OCI-LY7 (cell line): ENCODE data around the gene EVI5. TPM values are rescaled to one million over a fixed set of nuclear protein-coding genes. Genes with fewer than 3 reads are reported as not detected.
"Not testable (repeated sequence)": the region's sequence is repeated elsewhere in the genome, so short reads cannot be mapped to it uniquely, and the experiment has no call there.

Experiments used
- BruUV-seq: library from RNA; stranded (reverse); fragments of 400-500 nt; replicated peaks from 2 replicates; lab custom pipeline; 2021; lab: Mats Ljungman, UMichigan
- CTCF ChIA-PET: fragments of 300-600 bp; sonication (Branson Sonifier 250); formaldehyde crosslinking; loops from one replicate; lab custom pipeline; 2022; ENCODE audit warnings: antibody characterized with exemption; ENCODE audit not compliant: unreplicated experiment; lab: Charles Lee
- POLR2A ChIA-PET: fragments of 300-600 bp; sonication (Branson Sonifier 250); formaldehyde crosslinking; loops from one replicate; lab custom pipeline; 2022; ENCODE audit warnings: antibody characterized with exemption; lab: Charles Lee
- DNase-seq: peaks from one replicate; pipeline ENCODE4 v3.0.0-alpha.2; 2015; ENCODE audit warnings: low spot score
- H2AFZ ChIP-seq: fragments of 200-600 bp; sonication (generic), shearing (Covaris generic); 2 replicates; pipeline ENCODE4 v1.6.1; 2014; ENCODE audit warnings: mild to moderate bottlenecking, antibody characterized with exemption, low read length, moderate library complexity
- H3K27ac ChIP-seq: fragments of 200-600 bp; sonication (generic); 2 replicates; pipeline ENCODE4 v1.5.1; 2014; ENCODE audit warnings: mixed run types, low read depth, mild to moderate bottlenecking, moderate library complexity, low read length, inconsistent platforms; ENCODE audit not compliant: poor library complexity, severe bottlenecking
- H3K36me3 ChIP-seq: fragments of 200-600 bp; sonication (generic); 2 replicates; pipeline ENCODE4 v1.6.1; 2014; ENCODE audit warnings: mild to moderate bottlenecking, antibody characterized with exemption, low read length, moderate library complexity, mixed read lengths; ENCODE audit not compliant: insufficient read depth
- H3K4me1 ChIP-seq: fragments of 200-600 bp; sonication (generic); 2 replicates; pipeline ENCODE4 v1.5.1; 2014; ENCODE audit warnings: mild to moderate bottlenecking, low read length; ENCODE audit not compliant: insufficient read depth, poor library complexity, severe bottlenecking
- H3K4me2 ChIP-seq: fragments of 200-600 bp; sonication (generic); 2 replicates; pipeline ENCODE4 v1.6.1; 2014; ENCODE audit warnings: mild to moderate bottlenecking, low read length
- H3K4me3 ChIP-seq: fragments of 200-600 bp; sonication (generic); 2 replicates; pipeline ENCODE4 v1.5.1; 2014; ENCODE audit warnings: mild to moderate bottlenecking, low read depth, low read length; ENCODE audit not compliant: poor library complexity, severe bottlenecking
- H3K79me2 ChIP-seq: fragments of 200-600 bp; sonication (generic); 2 replicates; pipeline ENCODE4 v1.6.1; 2016; ENCODE audit warnings: low read depth, mild to moderate bottlenecking, low read length, moderate library complexity, mixed read lengths; ENCODE audit not compliant: insufficient read depth
- H3K9me2 ChIP-seq: fragments of 200-600 bp; sonication (generic); 2 replicates; pipeline ENCODE4 v1.6.1; 2016; ENCODE audit warnings: mild to moderate bottlenecking, low read length, mixed read lengths; ENCODE audit not compliant: insufficient read depth
- H3K9me3 ChIP-seq: fragments of 200-600 bp; sonication (generic); 2 replicates; pipeline ENCODE4 v1.6.1; 2014; ENCODE audit warnings: mild to moderate bottlenecking, mixed run types, low read length, mixed read lengths
- H4K20me1 ChIP-seq: fragments of 200-600 bp; sonication (generic); 2 replicates; pipeline ENCODE4 v1.6.1; 2014; ENCODE audit warnings: mild to moderate bottlenecking, antibody characterized with exemption, low read length, moderate library complexity, mixed read lengths; ENCODE audit not compliant: insufficient read depth
- EZH2phosphoT487 ChIP-seq: fragments of 200-600 bp; sonication (generic); IDR thresholded peaks from 2 replicates; pipeline ENCODE4 v1.6.1; 2018; ENCODE audit warnings: low read depth, borderline replicate concordance, mild to moderate bottlenecking, mixed run types, antibody characterized with exemption, low read length, moderate library complexity, mixed read lengths
- intact Hi-C: fragments of 100-400 bp; cut with micrococcal nuclease; formaldehyde crosslinking; loops from one replicate; pipeline ENCODE4 v1.10.0; 2022; ENCODE audit not compliant: unreplicated experiment
- total RNA-seq, 2 experiments: library from RNA; depleted of rRNA in 1 of 2; stranded (reverse); fragments of >200 nt in 1 of 2; shearing (Covaris generic) in 1 of 2; gene quantifications; 2 replicates each; pipeline ENCODE4 v1.2.3, GENCODE V29; 2014 to 2022
- TF ChIP-seq, protein P1 (sequence below): fragments of 200-600 bp; sonication (generic); conservative IDR thresholded peaks from 2 replicates; pipeline ENCODE4 v1.5.1; 2014; ENCODE audit warnings: mild to moderate bottlenecking, antibody characterized with exemption, low read length, moderate library complexity, mixed read lengths

EVI5 gene
- total RNA-seq, 2 experiments from 2014 or later, result 15.1 to 27.8 TPM

DNA sequence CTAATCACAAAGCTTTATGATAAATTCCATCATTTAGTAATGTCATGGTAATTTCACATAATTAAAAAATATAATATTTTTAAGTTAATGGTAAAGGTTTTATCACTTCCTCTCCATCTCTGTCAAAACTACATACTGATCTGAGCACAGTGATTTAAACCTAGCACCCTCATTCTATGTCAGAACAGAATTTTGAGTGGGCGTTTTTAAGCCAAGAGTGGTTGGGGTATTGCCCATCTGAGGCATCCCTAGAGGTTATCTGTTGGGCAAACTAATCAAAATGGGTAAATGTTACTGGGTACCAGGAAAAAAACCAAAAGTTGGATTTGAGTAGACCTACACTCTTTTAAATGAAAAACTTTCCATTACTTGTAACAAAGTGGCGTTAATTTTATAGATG lies 197.5 kb downstream of the EVI5 start:
- TF ChIP-seq EZH2phosphoT487, result no peak
- TF ChIP-seq, protein P1, sequence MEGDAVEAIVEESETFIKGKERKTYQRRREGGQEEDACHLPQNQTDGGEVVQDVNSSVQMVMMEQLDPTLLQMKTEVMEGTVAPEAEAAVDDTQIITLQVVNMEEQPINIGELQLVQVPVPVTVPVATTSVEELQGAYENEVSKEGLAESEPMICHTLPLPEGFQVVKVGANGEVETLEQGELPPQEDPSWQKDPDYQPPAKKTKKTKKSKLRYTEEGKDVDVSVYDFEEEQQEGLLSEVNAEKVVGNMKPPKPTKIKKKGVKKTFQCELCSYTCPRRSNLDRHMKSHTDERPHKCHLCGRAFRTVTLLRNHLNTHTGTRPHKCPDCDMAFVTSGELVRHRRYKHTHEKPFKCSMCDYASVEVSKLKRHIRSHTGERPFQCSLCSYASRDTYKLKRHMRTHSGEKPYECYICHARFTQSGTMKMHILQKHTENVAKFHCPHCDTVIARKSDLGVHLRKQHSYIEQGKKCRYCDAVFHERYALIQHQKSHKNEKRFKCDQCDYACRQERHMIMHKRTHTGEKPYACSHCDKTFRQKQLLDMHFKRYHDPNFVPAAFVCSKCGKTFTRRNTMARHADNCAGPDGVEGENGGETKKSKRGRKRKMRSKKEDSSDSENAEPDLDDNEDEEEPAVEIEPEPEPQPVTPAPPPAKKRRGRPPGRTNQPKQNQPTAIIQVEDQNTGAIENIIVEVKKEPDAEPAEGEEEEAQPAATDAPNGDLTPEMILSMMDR, result no peak
- H3K9me2 ChIP-seq, result no peaks in the 10 kb centered on the region
- H3K27ac ChIP-seq, result no peak overlapping the region
- H3K4me2 ChIP-seq, result no peak overlapping the region
- no peak overlapping the region for H3K4me3 ChIP-seq
- no peaks in the 10 kb centered on the region for H3K4me1 ChIP-seq
- DNase-seq, result no peak
- ChIA-PET POLR2A (interaction anchor here (0.7 to 2.1 kb wide), 3 partner anchors 9 to 114 kb away, joined by 3 to 6 read pairs (median 3); no protein-coding TSS in a partner anchor), CTCF (no interaction called here)
- no peaks in the 10 kb centered on the region for H3K36me3 ChIP-seq
- H4K20me1 ChIP-seq, result no peaks in the 10 kb centered on the region
- no peaks in the 10 kb centered on the region for H3K9me3 ChIP-seq
- H3K79me2 ChIP-seq, result no peaks in the 10 kb centered on the region
- no peak overlapping the region for H2AFZ ChIP-seq
- intact Hi-C loops, result no loop called here
- BruUV-seq, result no TSS peak

DNA sequence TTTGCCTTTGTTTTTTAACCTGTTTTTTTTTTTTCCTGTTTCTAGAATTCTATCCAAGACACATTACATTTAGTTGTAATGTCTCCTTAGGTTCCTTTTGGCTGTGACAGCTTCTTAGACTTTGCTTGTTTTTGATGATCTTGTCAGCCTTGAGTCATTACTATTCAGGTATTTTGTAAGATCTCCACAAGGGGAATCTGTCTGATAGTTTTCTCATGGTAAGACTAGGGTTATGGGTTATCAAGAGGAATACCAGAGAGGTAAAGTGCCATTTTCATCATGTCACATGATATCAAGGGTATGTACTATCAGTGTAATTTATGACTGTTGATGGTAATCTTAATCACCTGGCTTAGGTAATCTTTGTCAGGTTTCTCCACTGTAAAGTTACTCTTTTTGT lies 199.1 kb downstream of the EVI5 start:
- no TSS peak for BruUV-seq
- Histone ChIP-seq H3K4me2 (no peak overlapping the region), H3K4me1 (no peaks in the 10 kb centered on the region), H3K9me2 (no peaks in the 10 kb centered on the region), H2AFZ (no peak overlapping the region), H3K9me3 (no peaks in the 10 kb centered on the region), H3K79me2 (no peaks in the 10 kb centered on the region), H3K36me3 (no peaks in the 10 kb centered on the region), H3K4me3 (no peak overlapping the region), H3K27ac (no peak overlapping the region), H4K20me1 (no peaks in the 10 kb centered on the region)
- intact Hi-C loops, result no loop called here
- TF ChIP-seq, protein P1, result no peak
- no peak for TF ChIP-seq EZH2phosphoT487
- CTCF ChIA-PET, result no interaction called here
- DNase-seq, result no peak
- POLR2A ChIA-PET, result no interaction called here

DNA sequence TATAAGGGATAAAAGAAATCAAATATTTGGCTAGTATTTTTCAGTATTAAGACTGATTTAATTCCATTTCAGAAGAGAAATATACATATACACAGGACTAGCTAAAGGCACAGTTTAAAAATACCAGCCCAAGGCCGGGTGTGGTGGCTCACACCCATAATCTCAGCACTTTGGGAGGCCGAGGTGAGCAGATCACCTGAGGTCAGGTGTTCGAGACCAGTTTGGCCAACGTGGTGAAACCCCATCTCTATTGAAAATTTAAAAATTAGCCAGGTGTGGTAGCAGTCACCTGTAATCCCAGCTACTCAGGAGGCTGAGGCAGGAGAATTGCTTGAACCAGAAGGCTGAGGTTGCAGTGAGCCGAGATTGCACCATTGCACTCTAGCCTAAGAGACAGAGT lies 200.1 kb downstream of the EVI5 start:
- H3K79me2 ChIP-seq, H3K4me3 ChIP-seq, intact Hi-C loops, H3K4me2 ChIP-seq, H3K36me3 ChIP-seq, H3K4me1 ChIP-seq, BruUV-seq, H3K27ac ChIP-seq, POLR2A ChIA-PET, CTCF ChIA-PET, H3K9me3 ChIP-seq, H3K9me2 ChIP-seq, DNase-seq, H4K20me1 ChIP-seq, H2AFZ ChIP-seq: not testable (repeated sequence)
